ENCODE results near the gene AP1S3. TPM values are rescaled to one million over a fixed set of nuclear protein-coding genes. Genes with fewer than 3 reads are reported as not detected.
"Not testable (repeated sequence)": the region's sequence is repeated elsewhere in the genome, so short reads cannot be mapped to it uniquely, and the experiment has no call there.

Gene AP1S3
- total RNA-seq, 1 donor from 2014 or later: 5.2 TPM

DNA sequence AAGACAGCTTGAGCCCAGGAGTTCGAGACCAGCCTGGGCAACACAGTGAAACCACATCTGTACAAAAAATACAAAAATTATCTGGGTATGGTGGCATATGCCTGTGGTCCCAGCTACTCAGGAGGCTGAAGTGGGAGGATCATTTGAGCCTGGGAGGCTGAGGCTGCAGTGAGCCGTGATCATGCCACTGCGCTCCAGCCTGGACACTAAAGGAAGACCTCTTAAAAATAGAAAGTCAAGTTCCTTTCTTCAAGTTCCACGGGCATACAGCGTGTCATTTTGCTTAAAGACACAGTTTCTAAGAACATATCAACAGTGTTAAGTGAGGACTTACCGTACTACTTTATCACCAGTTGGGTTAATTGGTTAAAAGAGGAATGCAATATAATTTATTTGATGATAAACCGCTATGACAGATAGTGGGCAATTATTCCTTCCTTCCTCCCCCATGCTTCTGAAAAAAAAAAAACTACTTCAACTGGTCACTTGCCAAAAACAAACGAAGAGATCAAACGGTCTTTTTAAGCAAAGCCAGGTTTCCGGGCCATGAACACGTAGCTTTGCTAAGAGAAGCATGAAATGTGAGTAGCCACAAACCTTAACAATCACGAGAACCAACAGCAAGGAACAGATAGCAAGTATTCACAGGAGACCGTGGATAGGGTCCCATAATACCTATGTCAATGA, 21.4 kb downstream of the AP1S3 start:
- Mint-ChIP-seq H3K27ac (ENCODE audit: unreplicated experiment) (peak overlapping the region; percentile 82), H3K4me1 (ENCODE audit: low read depth) (peaks cover 59% of the 10 kb centered on the region), H3K27me3 (ENCODE audit: low read depth) (no peaks in the 10 kb centered on the region), H3K4me3 (ENCODE audit: unreplicated experiment) (no peak overlapping the region), H3K9me3 (ENCODE audit: low read depth) (no peaks in the 10 kb centered on the region), H3K36me3 (ENCODE audit: low read depth) (no peaks in the 10 kb centered on the region)
- no peak for TF ChIP-seq CTCF (IDR thresholded peaks at IDR 0.05)
- no peak for DNase-seq (ENCODE audit: low spot score)

DNA sequence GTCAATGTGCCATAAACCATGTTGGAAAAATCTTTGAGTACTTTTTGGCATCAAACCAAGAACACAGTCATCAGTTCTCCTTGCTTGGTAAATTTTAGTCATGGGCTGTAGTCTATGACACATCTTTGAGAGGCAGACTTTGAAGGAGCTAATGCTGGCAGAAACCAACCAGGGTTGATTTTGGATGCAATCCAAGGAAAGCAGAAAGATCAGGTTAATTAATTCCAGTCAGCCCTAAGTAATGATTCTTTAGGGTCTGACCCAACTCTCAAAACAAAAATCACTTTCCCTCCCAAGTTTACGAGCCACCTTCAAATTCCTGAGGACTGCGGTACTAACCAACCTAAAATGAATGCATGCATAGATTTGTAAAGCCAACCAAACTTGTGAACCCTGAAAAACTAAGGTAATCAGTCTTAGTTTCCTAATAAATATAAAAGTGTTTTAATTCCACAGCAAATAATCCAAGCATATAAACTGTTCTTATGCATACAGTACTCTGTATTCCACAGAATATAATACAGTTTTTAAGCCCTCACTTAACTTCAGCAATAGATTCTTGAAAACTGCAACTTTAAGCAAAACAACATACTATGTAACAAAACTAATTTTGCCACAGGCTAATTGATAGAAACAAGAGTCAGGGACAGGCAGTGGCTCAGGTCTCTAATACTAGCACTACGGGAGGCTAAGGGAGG, 22.0 kb downstream of the AP1S3 start:
- Mint-ChIP-seq H3K27ac (ENCODE audit: unreplicated experiment) (peak overlapping the region; percentile 82), H3K27me3 (ENCODE audit: low read depth) (no peaks in the 10 kb centered on the region), H3K4me3 (ENCODE audit: unreplicated experiment) (no peak overlapping the region), H3K4me1 (ENCODE audit: low read depth) (peaks cover 53% of the 10 kb centered on the region), H3K9me3 (ENCODE audit: low read depth) (no peaks in the 10 kb centered on the region), H3K36me3 (ENCODE audit: low read depth) (no peaks in the 10 kb centered on the region)
- no peak for TF ChIP-seq CTCF (IDR thresholded peaks at IDR 0.05)
- DNase-seq (ENCODE audit: low spot score): no peak

DNA sequence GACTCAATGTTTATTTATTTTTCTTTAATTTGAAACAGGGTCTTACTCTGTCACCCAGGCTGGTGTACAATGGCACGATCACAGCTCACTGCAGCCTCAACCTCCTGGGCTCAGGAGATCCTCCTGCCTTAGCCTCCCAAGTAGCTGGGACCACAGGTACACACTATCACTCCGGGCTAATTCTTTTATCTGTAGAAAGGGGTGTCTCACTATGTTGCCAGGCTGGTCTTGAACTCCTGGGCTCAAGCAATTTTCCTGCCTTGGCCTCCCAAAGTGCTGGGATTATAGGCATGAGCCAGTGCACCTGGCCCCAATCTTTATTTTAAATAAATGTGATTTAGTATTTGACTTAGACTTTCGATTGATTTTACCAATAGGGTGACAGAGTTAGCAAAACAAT, 22.6 kb downstream of the AP1S3 start:
- not testable (repeated sequence) for H3K4me3 Mint-ChIP-seq (ENCODE audit: unreplicated experiment)
- peaks cover 53% of the 10 kb centered on the region for H3K4me1 Mint-ChIP-seq (ENCODE audit: low read depth)

DNA sequence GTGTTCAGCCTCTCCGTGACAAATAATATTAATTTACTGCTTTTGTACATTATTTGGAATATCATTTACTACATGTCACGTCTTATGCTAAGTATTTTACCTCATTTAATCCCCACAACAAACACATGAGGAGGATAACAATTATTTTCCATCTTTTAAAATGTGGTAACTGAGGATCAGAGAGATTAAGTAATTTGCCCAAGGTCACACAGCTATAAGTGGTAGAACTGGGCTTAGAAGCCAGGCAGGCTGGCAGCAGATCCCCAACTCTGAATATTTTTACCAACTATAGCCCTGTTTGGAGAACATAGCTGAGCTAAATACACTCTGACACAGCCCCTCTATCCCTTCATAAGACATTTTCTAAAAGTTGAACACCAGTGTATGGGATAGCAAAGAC, 24.1 kb downstream of the AP1S3 start:
- DNase-seq (ENCODE audit: low spot score): no peak
- Mint-ChIP-seq H3K27ac (ENCODE audit: unreplicated experiment) (no peak overlapping the region), H3K4me1 (ENCODE audit: low read depth) (peaks cover 44% of the 10 kb centered on the region), H3K36me3 (ENCODE audit: low read depth) (no peaks in the 10 kb centered on the region), H3K4me3 (ENCODE audit: unreplicated experiment) (no peak overlapping the region), H3K27me3 (ENCODE audit: low read depth) (no peaks in the 10 kb centered on the region), H3K9me3 (ENCODE audit: low read depth) (no peaks in the 10 kb centered on the region)
- TF ChIP-seq CTCF (IDR thresholded peaks at IDR 0.05): no peak

More for the DNA sequence above, 22.6 kb downstream of the AP1S3 start:
- peak overlapping the region; percentile 82 for H3K27ac Mint-ChIP-seq (ENCODE audit: unreplicated experiment)
- H3K36me3 Mint-ChIP-seq (ENCODE audit: low read depth); H3K9me3 Mint-ChIP-seq (ENCODE audit: low read depth); H3K27me3 Mint-ChIP-seq (ENCODE audit: low read depth); DNase-seq (ENCODE audit: low spot score): not testable (repeated sequence)

DNA sequence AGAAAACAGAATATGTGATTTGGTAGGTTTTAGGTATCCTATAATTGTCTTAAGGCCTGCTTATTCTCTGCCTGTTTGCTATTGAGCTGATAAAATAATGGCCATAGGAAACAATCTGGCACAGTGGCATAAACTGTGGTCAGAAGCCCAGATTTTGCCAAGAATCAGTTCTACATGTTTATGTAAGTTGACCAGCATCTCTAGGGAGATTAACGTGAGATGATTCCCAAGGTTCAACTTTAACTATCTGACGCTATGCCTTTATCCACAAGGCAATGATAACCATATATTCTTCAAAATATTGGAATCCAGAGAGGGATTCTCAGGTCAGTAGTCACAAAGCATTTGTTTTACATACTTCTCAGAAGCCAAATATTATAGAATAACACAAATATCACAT, 25.6 kb downstream of the AP1S3 start:
- Mint-ChIP-seq H3K36me3 (ENCODE audit: low read depth) (no peaks in the 10 kb centered on the region), H3K9me3 (ENCODE audit: low read depth) (no peaks in the 10 kb centered on the region), H3K4me1 (ENCODE audit: low read depth) (peaks cover 43% of the 10 kb centered on the region), H3K27me3 (ENCODE audit: low read depth) (no peaks in the 10 kb centered on the region), H3K4me3 (ENCODE audit: unreplicated experiment) (no peak overlapping the region), H3K27ac (ENCODE audit: unreplicated experiment) (peak overlapping the region; percentile 45)
- no peak for DNase-seq (ENCODE audit: low spot score)
- TF ChIP-seq CTCF (IDR thresholded peaks at IDR 0.05): no peak

Measured in chondrocyte (in vitro differentiated cells).